HCT116 (cell line): Measurements from ENCODE around the gene POP4. TPM values are rescaled to one million over a fixed set of nuclear protein-coding genes. Genes with fewer than 3 reads are reported as not detected.

ENCODE experiments used
- ATAC-seq: fragments of 200-7000 bp; cut with Tn5 transposase; 2 replicates; pipeline ENCODE4 v1.9.1; 2020; ENCODE audit warnings: mild to moderate bottlenecking, moderate library complexity
- BruUV-seq: library from RNA; stranded (reverse); fragments of 400-500 nt; replicated peaks from 2 replicates; lab custom pipeline; 2021; lab: Mats Ljungman, UMichigan
- CTCF ChIA-PET: fragments of 300-600 bp; sonication (Branson Sonifier 250); formaldehyde crosslinking; loops from one replicate; lab custom pipeline; 2021; ENCODE audit warnings: antibody characterized with exemption; lab: Charles Lee
- POLR2A ChIA-PET: fragments of 300-600, 350-600 bp; sonication (Branson Sonifier 250); formaldehyde crosslinking; loops from one replicate; lab custom pipeline; 2021; ENCODE audit warnings: antibody characterized with exemption; lab: Charles Lee
- RAD21 ChIA-PET, 2 experiments: fragments of 300-600 bp; sonication (Branson Sonifier 250); formaldehyde crosslinking; loops; one replicate each; lab custom pipeline; 2023; ENCODE audit warnings: low total read pairs in 2 of 2; ENCODE audit not compliant: uncharacterized antibody in 2 of 2, unreplicated experiment in 2 of 2, low non-redundant PET in 1 of 2; lab: Charles Lee
- DNase-seq: peaks from one replicate; pipeline ENCODE4 v3.0.0-alpha.2; 2010; ENCODE audit warnings: low read depth, low spot score
- H2AFZ ChIP-seq: fragments of 200-600 bp; shearing (Covaris generic), sonication (generic); 2 replicates; pipeline ENCODE4 v1.6.1; 2017; ENCODE audit warnings: low read depth, mixed run types, mixed read lengths, antibody characterized with exemption, low read length; ENCODE audit not compliant: poor library complexity, severe bottlenecking
- H3K27ac ChIP-seq: 2 replicates; pipeline ENCODE4 v1.5.1; 2012; ENCODE audit warnings: low read depth, low read length
- H3K27me3 ChIP-seq: fragments of 200-600 bp; sonication (generic); 2 replicates; pipeline ENCODE4 v1.6.1; 2016; ENCODE audit warnings: mixed run types, low read length, mixed read lengths; ENCODE audit not compliant: insufficient read depth
- H3K36me3 ChIP-seq, 2 experiments: fragments of 200-500 bp in 1 of 2; fragments of 200-600 bp in 1 of 2; sonication (Bioruptor generic) in 1 of 2; sonication (generic) in 1 of 2; 2 replicates each; pipeline versions ENCODE4 v1.5.1 to v1.6.1; 2014 to 2016; ENCODE audit warnings: low read length in 2 of 2, inconsistent platforms in 1 of 2, mixed read lengths in 1 of 2, mixed run types in 1 of 2; ENCODE audit not compliant: insufficient read depth in 2 of 2, control insufficient read depth in 1 of 2
- H3K4me1 ChIP-seq, 2 experiments: fragments of 200-600 bp in 1 of 2; sonication (generic) in 1 of 2; 2 replicates each; pipeline versions ENCODE4 v1.5.1 to v1.6.1; 2012 to 2017; ENCODE audit warnings: low read length in 2 of 2, inconsistent platforms in 1 of 2, mild to moderate bottlenecking in 1 of 2, mixed read lengths in 1 of 2, mixed run types in 1 of 2, moderate library complexity in 1 of 2; ENCODE audit not compliant: insufficient read depth in 2 of 2, control insufficient read depth in 1 of 2
- H3K4me2 ChIP-seq: fragments of 200-600 bp; sonication (generic); 2 replicates; pipeline ENCODE4 v1.6.1; 2017; ENCODE audit warnings: mixed run types, low read length, mixed read lengths
- H3K4me3 ChIP-seq, 2 experiments: fragments of 200-600 bp in 1 of 2; sonication (generic) in 1 of 2; replicated peaks in 1 of 2; 2 replicates each; pipeline ENCODE4 v1.5.1; 2011 to 2016; ENCODE audit warnings: low read length in 2 of 2, control low read depth in 1 of 2, low read depth in 1 of 2, mild to moderate bottlenecking in 1 of 2, mixed read lengths in 1 of 2, mixed run types in 1 of 2
- H3K79me2 ChIP-seq: fragments of 200-600 bp; sonication (generic); 2 replicates; pipeline ENCODE4 v1.6.1; 2017; ENCODE audit warnings: mild to moderate bottlenecking, mixed run types, low read length, moderate library complexity, mixed read lengths; ENCODE audit not compliant: insufficient read depth
- H3K9ac ChIP-seq: fragments of 200-600 bp; sonication (generic); 2 replicates; pipeline ENCODE4 v1.6.1; 2016; ENCODE audit warnings: low read length, mixed read lengths
- H3K9me2 ChIP-seq: fragments of 200-600 bp; sonication (generic), shearing (Covaris generic); 2 replicates; pipeline ENCODE4 v1.6.1; 2017; ENCODE audit warnings: mixed run types, mild to moderate bottlenecking, moderate library complexity; ENCODE audit not compliant: insufficient read depth
- H3K9me3 ChIP-seq, 2 experiments: fragments of 200-500 bp in 1 of 2; fragments of 200-600 bp in 1 of 2; sonication (Bioruptor generic) in 1 of 2; sonication (generic) in 1 of 2; 2 replicates each; pipeline ENCODE4 v1.6.1; 2014 to 2017; ENCODE audit warnings: low read length in 2 of 2, mixed read lengths in 2 of 2, inconsistent platforms in 1 of 2, low read depth in 1 of 2, mild to moderate bottlenecking in 1 of 2, mixed run types in 1 of 2, moderate library complexity in 1 of 2; ENCODE audit not compliant: control insufficient read depth in 1 of 2, insufficient read depth in 1 of 2
- H4K20me1 ChIP-seq: fragments of 200-600 bp; sonication (generic), shearing (Covaris generic); 2 replicates; pipeline ENCODE4 v1.6.1; 2017; ENCODE audit warnings: mixed run types, mild to moderate bottlenecking, moderate library complexity; ENCODE audit not compliant: insufficient read depth
- CBX3 ChIP-seq: IDR thresholded peaks from 2 replicates; pipeline ENCODE4 v1.6.1; 2012; ENCODE audit warnings: low read depth
- EGR1 ChIP-seq: IDR thresholded peaks from 2 replicates; pipeline ENCODE4 v1.6.1; 2012; ENCODE audit warnings: low read depth
- ELF1 ChIP-seq: IDR thresholded peaks from 2 replicates; pipeline ENCODE4 v1.6.1; 2012; ENCODE audit warnings: low read depth, borderline replicate concordance
- EZH2phosphoT487 ChIP-seq: fragments of 200-600 bp; IDR thresholded peaks from 2 replicates; pipeline ENCODE4 v1.6.1; 2018; ENCODE audit warnings: antibody characterized with exemption, borderline replicate concordance
- FOSL1 ChIP-seq: IDR thresholded peaks from 2 replicates; pipeline ENCODE4 v1.6.1; 2012; ENCODE audit warnings: low read depth
- JUND ChIP-seq: IDR thresholded peaks from 2 replicates; pipeline ENCODE4 v1.6.1; 2012
- POLR2AphosphoS5 ChIP-seq: IDR thresholded peaks from 2 replicates; pipeline ENCODE4 v1.6.1; 2011; ENCODE audit warnings: mild to moderate bottlenecking, low read depth, low read length, moderate library complexity
- RAD21 ChIP-seq: IDR thresholded peaks from 2 replicates; pipeline ENCODE4 v1.6.1; 2012; ENCODE audit warnings: low read depth, mild to moderate bottlenecking
- SP1 ChIP-seq: IDR thresholded peaks from 2 replicates; pipeline ENCODE4 v1.6.1; 2012; ENCODE audit warnings: low read depth
- TCF7L2 ChIP-seq: IDR thresholded peaks from 2 replicates; pipeline ENCODE4 v1.7.0; 2011; ENCODE audit warnings: borderline replicate concordance, inconsistent platforms; ENCODE audit not compliant: insufficient read depth, insufficient read length; ENCODE audit errors: extremely low read depth
- ZBTB33 ChIP-seq: IDR thresholded peaks from 2 replicates; pipeline ENCODE4 v1.6.1; 2011; ENCODE audit warnings: mild to moderate bottlenecking, low read length, moderate library complexity; ENCODE audit not compliant: insufficient replicate concordance; ENCODE audit errors: extremely low read depth
- ZFX ChIP-seq: fragments of 450-650 bp; IDR thresholded peaks from 2 replicates; pipeline ENCODE4 v1.6.1; 2017
- ZNF274 ChIP-seq: fragments of 200-500 bp; sonication (Bioruptor generic); IDR thresholded peaks from 2 replicates; pipeline ENCODE4 v1.6.1; 2014; ENCODE audit warnings: mild to moderate bottlenecking, low read depth, low read length, inconsistent platforms
- intact Hi-C: fragments of 100-400 bp; cut with micrococcal nuclease; formaldehyde crosslinking; loops from 2 replicates; pipeline ENCODE4 v1.10.0; 2022
- total RNA-seq: library from RNA; stranded (reverse); gene quantifications from one replicate; pipeline ENCODE4 v1.2.1, GENCODE V29; 2021; ENCODE audit not compliant: unreplicated experiment
- TF ChIP-seq, protein P1 (sequence below): IDR thresholded peaks from 2 replicates; pipeline ENCODE4 v1.6.1; 2012
- TF ChIP-seq, protein P2 (sequence below), 3 experiments: fragments of 200-600 bp in 1 of 3; sonication (generic) in 1 of 3; IDR thresholded peaks in 2 of 3; conservative IDR thresholded peaks in 1 of 3; 2 replicates each; pipeline ENCODE4 v1.5.1; 2012 to 2017; ENCODE audit warnings: low read depth in 2 of 3, low read length in 2 of 3, antibody characterized with exemption in 1 of 3, borderline replicate concordance in 1 of 3, control low read depth in 1 of 3, mild to moderate bottlenecking in 1 of 3, mixed read lengths in 1 of 3, mixed run types in 1 of 3, moderate library complexity in 1 of 3; ENCODE audit not compliant: insufficient read depth in 1 of 3
- TF ChIP-seq, protein P3 (sequence below): IDR thresholded peaks from 2 replicates; pipeline ENCODE4 v1.6.1; 2012

POP4 gene
- total RNA-seq, 1 experiment from 2014 or later, result 61.2 TPM

DNA sequence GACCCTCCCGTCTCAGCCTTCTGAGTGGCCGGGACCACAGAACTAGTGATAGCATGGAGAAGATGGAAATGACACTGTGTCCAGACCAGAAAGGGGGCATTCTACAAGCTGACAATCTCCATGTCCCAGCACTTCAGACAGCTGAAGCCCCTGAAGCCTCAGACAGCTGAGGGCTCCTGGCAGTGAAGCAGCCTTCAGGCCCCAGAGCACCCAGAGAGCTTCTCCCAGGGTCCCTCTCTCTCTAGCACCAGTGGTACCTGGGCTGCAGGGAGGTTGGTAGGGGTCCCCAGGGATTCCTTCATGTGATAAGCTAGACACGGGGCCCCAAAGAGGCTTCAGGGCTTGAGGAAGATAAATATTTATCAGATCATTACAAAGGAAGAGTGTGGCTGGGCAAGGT is 7.6 kb upstream of the POP4 start:
- Histone ChIP-seq H3K79me2 (no peaks in the 10 kb centered on the region), H3K27me3 (peaks cover 19% of the 10 kb centered on the region), H2AFZ (no peak overlapping the region), H3K36me3 (no peaks in the 10 kb centered on the region), H4K20me1 (no peaks in the 10 kb centered on the region), H3K4me2 (no peak overlapping the region), H3K4me3 (no peak overlapping the region), H3K9ac (no peak overlapping the region), H3K9me2 (no peaks in the 10 kb centered on the region), H3K4me1 (no peaks in the 10 kb centered on the region), H3K27ac (no peak overlapping the region), H3K9me3 (no peaks in the 10 kb centered on the region)
- ChIA-PET POLR2A (no interaction called here), RAD21 (no interaction called here), CTCF (no interaction called here)
- TF ChIP-seq, protein P1, sequence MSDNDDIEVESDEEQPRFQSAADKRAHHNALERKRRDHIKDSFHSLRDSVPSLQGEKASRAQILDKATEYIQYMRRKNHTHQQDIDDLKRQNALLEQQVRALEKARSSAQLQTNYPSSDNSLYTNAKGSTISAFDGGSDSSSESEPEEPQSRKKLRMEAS, result no peak
- TF ChIP-seq ELF1, result no peak
- no peak for TF ChIP-seq EZH2phosphoT487
- no peak for TF ChIP-seq SP1
- TF ChIP-seq TCF7L2, result no peak
- TF ChIP-seq, protein P2, sequence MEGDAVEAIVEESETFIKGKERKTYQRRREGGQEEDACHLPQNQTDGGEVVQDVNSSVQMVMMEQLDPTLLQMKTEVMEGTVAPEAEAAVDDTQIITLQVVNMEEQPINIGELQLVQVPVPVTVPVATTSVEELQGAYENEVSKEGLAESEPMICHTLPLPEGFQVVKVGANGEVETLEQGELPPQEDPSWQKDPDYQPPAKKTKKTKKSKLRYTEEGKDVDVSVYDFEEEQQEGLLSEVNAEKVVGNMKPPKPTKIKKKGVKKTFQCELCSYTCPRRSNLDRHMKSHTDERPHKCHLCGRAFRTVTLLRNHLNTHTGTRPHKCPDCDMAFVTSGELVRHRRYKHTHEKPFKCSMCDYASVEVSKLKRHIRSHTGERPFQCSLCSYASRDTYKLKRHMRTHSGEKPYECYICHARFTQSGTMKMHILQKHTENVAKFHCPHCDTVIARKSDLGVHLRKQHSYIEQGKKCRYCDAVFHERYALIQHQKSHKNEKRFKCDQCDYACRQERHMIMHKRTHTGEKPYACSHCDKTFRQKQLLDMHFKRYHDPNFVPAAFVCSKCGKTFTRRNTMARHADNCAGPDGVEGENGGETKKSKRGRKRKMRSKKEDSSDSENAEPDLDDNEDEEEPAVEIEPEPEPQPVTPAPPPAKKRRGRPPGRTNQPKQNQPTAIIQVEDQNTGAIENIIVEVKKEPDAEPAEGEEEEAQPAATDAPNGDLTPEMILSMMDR (IDR thresholded peaks at IDR 0.05 in 2 of 3, conservative IDR thresholded peaks at IDR 0.05 in 1 of 3; ENCODE audit: borderline replicate concordance in 1 of 3, insufficient read depth in 1 of 3, low read depth in 2 of 3, low read length in 2 of 3), result no peak
- no peak for TF ChIP-seq ZFX
- TF ChIP-seq JUND, result no peak
- no peak for TF ChIP-seq FOSL1
- no peak for TF ChIP-seq POLR2AphosphoS5
- TF ChIP-seq ZBTB33, result no peak
- TF ChIP-seq, protein P3, sequence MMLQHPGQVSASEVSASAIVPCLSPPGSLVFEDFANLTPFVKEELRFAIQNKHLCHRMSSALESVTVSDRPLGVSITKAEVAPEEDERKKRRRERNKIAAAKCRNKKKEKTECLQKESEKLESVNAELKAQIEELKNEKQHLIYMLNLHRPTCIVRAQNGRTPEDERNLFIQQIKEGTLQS, result no peak
- no peak for TF ChIP-seq EGR1
- no peak for TF ChIP-seq ZNF274
- TF ChIP-seq RAD21, result no peak
- TF ChIP-seq CBX3, result no peak
- no TSS peak for BruUV-seq
- ATAC-seq (no peak), DNase-seq (no peak)
- intact Hi-C loops, result loop anchor here (5.0 kb wide), 1 partner anchor 131 kb away; no protein-coding TSS in a partner anchor
